Measurements from ENCODE around the gene MYO7B. TPM values are rescaled to one million over a fixed set of nuclear protein-coding genes. Genes with fewer than 3 reads are reported as not detected.

Gene MYO7B
- total RNA-seq, 2 donors from 2014 or later, result 0.16 to 0.19 TPM

DNA sequence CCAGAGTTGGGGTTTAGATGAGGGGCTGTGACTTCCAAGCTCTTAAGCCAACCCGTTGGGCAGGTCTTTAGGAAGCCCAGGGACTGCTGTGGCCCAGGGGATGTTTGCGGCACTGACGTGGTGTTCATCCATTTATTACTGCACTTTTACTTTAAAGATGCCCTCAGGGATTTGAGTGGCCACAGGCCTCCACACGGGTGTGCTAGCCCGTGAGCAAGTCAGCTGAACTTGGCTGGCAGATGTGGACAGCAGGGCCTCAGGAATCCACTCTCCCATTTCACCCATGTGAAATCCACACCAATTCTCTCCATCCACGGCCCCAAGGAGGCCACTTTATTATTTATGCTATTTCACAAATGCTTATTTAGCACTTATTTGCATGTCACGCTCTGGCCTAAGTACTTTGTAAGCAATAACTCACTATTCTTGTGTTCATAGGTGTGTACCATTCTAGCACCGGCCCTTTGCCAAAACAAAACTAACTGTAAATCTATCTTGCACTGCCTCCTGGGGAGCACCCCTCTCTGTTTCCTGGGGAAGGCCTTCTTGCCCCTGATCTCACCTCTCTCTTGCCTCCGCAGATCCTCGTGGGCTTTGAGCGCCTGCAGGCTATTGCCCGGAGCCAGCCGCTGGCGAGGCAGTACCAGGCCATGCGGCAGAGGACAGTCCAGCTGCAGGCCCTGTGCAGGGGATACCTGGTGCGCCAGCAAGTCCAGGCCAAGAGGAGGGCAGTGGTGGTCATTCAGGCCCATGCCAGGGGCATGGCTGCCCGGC, 71.3 kb downstream of the MYO7B start:
- Mint-ChIP-seq H3K36me3 (ENCODE audit: low read depth) (no peaks in the 10 kb centered on the region), H3K4me3 (no peak overlapping the region), H3K27me3 (no peaks in the 10 kb centered on the region), H3K9me3 (no peaks in the 10 kb centered on the region), H3K27ac (no peak overlapping the region), H3K4me1 (peaks cover 5% of the 10 kb centered on the region)
- no peak for ATAC-seq (replicated peaks)

DNA sequence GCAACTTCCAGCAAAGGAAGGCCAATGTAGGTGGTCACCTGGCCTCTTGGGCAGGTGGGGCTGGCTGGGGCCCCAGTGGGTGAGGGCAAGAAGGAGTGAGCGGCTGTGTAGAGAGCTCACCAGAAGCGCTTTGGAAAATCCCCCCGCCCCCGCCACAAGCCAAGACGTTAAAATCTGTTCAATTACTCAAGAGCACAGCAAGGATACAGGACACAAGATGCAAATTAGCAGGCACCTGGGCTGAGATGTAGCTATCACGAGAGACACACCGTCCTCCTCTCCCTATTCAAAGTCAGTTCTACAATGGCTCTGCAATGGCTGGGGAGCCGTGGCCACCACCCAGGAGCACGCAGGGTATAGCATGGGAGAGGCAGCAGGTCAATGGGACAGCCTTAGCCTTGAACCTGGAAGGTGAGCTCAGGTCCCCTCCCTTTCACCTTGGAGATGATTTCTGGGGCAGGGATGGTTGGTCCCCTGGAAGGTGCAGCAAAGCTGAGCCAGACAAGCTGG, 72.0 kb downstream of the MYO7B start:
- no peak for ATAC-seq (replicated peaks)
- Mint-ChIP-seq H3K36me3 (ENCODE audit: low read depth) (no peaks in the 10 kb centered on the region), H3K27ac (no peak overlapping the region), H3K9me3 (no peaks in the 10 kb centered on the region), H3K27me3 (no peaks in the 10 kb centered on the region), H3K4me3 (no peak overlapping the region), H3K4me1 (peaks cover 5% of the 10 kb centered on the region)

DNA sequence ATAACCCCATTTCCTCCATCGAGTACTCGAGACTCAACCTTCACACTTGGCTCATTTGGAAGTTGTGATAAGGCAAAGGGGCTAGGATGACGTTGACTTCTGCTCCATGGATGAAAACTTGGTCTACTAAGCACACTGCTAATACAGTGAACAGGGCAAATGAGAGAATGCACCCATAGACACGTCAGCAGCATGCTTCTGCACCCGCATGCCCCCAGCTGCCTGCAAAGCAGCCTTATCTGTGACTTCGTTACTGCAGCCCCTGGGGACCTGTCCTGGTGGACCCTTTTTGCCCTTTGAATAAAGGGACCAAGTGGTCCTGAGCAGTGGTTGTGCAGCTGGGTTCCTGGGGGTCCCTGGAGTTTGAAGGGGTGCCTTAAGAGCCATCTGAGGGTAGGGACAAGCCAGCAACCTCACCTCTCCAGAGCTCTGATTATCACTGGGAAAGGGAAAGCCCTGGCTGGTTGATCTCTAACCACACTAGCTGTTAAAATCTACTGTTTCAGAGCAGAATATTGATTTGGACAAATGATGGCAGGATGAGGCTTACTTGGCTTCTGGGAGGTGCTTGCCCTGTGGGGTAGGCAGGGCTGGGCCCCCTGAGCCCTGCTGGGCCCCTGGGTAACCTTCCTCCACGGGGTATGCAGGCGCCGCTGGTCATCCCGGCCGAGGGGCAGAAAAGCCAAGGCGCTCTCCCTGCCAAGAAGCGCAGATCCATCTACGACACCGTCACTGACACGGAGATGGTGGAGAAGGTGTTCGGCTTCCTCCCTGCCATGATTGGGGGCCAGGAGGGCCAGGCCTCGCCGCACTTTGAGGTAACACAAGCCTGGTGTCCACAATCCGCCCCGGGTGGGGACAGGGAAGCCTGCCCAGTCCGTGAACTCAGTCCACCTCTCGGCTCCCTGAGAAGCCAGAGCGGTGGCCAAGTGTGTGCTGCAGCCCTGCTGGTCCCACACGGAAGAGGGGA, 72.9 kb downstream of the MYO7B start:
- peaks cover 5% of the 10 kb centered on the region for H3K4me1 Mint-ChIP-seq
- no peak overlapping the region for H3K4me3 Mint-ChIP-seq
- no peaks in the 10 kb centered on the region for H3K9me3 Mint-ChIP-seq
- H3K36me3 Mint-ChIP-seq (ENCODE audit: low read depth), result no peaks in the 10 kb centered on the region
- no peak for ATAC-seq (replicated peaks)
- no peaks in the 10 kb centered on the region for H3K27me3 Mint-ChIP-seq
- no peak overlapping the region for H3K27ac Mint-ChIP-seq

DNA sequence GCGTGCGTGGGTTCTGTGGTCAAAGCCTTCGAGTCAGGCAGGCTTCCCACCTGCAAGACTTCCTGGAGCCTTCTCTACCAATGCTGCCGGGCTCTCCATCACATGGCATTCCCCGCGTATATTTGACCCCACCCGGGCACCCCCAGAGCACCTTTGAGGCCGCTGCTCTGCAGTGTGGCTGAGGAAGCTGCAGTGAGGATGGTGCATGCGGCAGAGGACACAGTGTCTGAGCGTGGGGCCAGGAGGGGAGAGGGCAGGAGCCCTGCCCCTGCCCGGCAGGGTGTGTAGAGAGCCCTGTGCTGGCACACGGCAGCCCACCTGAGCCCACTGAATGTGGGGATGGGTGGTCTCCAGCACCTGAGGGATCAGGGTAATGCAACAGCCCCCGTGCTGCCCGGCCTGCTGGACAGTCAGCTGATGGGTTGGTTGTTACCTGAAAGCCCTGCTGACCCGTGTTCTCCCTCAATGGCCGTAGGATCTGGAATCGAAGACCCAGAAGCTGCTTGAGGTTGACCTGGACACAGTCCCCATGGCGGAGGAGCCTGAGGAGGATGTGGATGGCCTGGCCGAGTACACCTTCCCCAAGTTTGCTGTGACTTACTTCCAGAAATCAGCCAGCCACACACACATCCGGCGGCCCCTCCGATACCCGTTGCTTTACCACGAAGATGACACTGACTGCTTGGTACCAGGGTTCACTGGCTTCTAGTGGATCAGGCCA, 73.7 kb downstream of the MYO7B start:
- H3K9me3 Mint-ChIP-seq, result no peaks in the 10 kb centered on the region
- no peak for ATAC-seq (replicated peaks)
- H3K36me3 Mint-ChIP-seq (ENCODE audit: low read depth), result no peaks in the 10 kb centered on the region
- H3K27me3 Mint-ChIP-seq, result no peaks in the 10 kb centered on the region
- peaks cover 4% of the 10 kb centered on the region for H3K4me1 Mint-ChIP-seq
- H3K4me3 Mint-ChIP-seq, result no peak overlapping the region
- H3K27ac Mint-ChIP-seq, result no peak overlapping the region

DNA sequence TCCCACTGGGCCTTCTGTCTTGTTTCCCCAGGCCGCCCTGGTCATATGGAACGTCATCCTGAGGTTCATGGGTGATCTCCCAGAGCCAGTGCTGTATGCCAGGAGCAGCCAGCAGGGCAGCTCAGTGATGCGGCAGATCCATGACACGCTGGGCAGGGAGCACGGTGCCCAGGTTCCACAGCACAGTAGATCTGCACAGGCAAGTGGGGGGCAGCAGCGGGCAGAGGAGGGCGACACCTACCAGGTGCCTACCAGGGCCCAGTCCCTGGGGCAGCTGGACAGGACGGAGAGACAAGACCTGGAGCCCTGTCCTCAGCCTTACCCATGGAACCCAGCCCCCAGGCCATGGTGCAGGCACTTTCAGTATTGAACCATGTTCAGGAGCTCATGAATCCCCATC, 74.3 kb downstream of the MYO7B start:
- H3K4me1 Mint-ChIP-seq, result no peaks in the 10 kb centered on the region
- H3K36me3 Mint-ChIP-seq (ENCODE audit: low read depth), result no peaks in the 10 kb centered on the region
- no peak for ATAC-seq (replicated peaks)
- no peak overlapping the region for H3K4me3 Mint-ChIP-seq
- H3K27ac Mint-ChIP-seq, result no peak overlapping the region
- H3K9me3 Mint-ChIP-seq, result no peaks in the 10 kb centered on the region
- H3K27me3 Mint-ChIP-seq, result peaks cover 2% of the 10 kb centered on the region

DNA sequence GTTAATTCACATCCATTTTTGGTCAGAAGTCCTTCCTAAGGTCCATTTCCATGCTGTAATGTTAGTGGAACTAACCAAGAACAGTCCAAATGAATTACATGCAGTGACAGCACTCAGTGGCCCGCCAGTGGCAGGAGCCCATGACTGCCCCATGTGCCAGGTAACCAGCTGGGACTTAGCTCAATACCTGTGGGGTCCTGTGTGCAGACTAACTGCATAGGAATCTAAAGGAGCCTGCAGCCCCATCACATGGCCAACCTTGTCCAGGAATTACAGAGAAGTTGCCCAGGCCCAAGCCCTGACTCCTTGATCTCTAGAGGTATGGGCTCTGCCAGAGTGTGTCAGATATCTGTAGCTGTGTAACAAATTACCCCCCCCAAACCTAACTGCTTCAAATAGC, 75.1 kb downstream of the MYO7B start:
- Mint-ChIP-seq H3K27me3 (peaks cover 6% of the 10 kb centered on the region), H3K4me1 (no peaks in the 10 kb centered on the region), H3K4me3 (no peak overlapping the region), H3K9me3 (no peaks in the 10 kb centered on the region), H3K36me3 (ENCODE audit: low read depth) (no peaks in the 10 kb centered on the region), H3K27ac (no peak overlapping the region)
- ATAC-seq (replicated peaks), result no peak

DNA sequence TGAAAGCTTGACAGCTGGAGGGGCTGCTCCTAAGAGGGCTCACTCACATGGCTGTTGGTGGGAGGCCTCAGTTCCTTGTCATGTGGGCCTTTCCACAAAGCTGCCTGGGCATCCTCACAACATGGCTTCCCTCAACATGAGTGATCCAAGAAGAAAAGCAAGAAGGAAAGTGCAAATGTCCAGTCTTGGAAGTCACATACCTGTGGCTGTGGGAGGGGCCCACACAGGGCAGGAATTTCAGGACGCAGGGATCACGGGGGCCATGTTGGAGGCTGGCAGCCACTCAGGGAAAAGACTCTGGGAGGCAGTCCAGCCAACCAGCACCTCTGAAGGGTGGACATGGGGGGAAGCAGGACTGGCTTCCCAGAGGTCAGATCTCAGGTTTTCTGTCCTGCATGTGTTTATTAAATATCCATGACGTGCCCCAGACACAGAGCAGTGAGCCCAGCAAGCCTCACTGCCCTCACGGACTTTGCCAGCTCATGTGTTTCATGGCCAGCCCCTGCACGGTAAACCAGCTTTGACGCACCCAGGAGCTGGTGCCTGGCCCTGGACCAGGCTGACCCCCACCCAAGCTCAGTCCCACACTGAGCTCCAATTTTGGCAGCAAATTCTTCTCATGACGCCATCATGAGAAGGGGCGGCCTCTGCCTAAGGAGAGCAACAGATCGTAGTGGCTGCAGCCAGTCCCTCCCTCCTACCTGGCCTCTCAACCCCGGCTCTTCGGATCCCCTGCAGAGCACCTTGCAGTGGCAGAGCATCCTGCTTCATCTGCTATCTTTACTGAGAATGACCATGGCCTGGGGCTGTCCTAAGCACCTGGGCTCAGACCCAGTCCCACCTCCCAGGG, 75.8 kb downstream of the MYO7B start:
- H3K4me3 Mint-ChIP-seq, result no peak overlapping the region
- no peaks in the 10 kb centered on the region for H3K9me3 Mint-ChIP-seq
- no peaks in the 10 kb centered on the region for H3K4me1 Mint-ChIP-seq
- ATAC-seq (replicated peaks), result no peak
- H3K27me3 Mint-ChIP-seq, result peaks cover 12% of the 10 kb centered on the region
- H3K27ac Mint-ChIP-seq, result no peak overlapping the region
- H3K36me3 Mint-ChIP-seq (ENCODE audit: low read depth), result no peaks in the 10 kb centered on the region

DNA sequence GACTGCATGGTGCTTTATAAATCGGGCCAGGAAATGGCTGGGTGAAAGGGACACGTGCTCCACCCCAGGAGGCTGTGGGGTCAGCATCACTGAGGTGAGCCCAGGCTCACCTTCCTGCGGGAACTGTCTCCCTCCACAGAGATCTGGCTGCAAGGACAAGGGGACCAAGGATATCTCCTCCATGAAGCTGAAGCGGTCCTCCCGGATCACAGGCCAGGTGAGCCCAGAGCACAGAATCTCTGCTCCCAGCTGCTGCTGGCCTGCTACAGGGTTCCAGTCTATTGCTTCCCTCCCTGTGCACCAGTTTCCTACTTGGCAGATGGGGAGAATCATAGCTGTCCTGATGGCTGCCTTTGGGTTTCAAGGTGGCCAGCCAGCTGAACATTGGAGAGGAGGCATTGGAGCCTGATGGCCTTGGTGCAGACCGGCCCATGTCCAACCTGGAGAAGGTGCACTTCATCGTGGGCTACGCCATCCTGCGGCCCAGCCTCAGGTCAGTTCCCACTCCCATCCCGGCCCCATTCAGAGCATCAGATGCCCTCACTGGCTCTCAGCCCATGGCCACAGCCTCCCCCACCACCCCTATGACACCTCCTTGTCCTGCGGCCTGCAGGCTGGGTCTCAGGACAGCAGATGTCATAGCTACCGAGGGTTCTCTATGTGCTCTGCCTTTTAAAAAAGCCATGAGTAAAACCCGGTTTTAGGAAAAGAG, 76.8 kb downstream of the MYO7B start:
- no peaks in the 10 kb centered on the region for H3K9me3 Mint-ChIP-seq
- no peaks in the 10 kb centered on the region for H3K36me3 Mint-ChIP-seq (ENCODE audit: low read depth)
- H3K4me1 Mint-ChIP-seq, result no peaks in the 10 kb centered on the region
- ATAC-seq (replicated peaks), result no peak
- peaks cover 13% of the 10 kb centered on the region for H3K27me3 Mint-ChIP-seq
- H3K4me3 Mint-ChIP-seq, result no peak overlapping the region
- H3K27ac Mint-ChIP-seq, result no peak overlapping the region

DNA sequence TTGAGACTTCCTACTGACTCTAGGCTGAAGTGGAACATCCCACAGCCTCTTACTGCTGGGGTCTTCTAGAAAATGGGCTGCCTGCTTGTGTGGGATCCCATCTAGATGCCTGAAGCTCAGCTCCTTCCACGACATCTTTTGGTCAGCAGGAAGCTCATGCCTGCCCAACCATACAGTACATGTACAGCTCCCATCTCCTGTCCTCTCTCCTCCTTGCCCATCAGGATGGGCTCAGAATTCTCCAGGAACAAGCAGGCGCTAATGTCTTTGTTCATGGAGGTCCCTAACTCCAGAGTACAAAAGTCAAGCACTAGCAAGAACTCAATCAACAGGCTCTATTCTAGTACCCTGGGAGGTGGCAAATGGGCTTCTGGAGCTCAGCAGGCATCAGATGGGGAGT, 78.8 kb downstream of the MYO7B start:
- no peak overlapping the region for H3K27ac Mint-ChIP-seq
- no peak for ATAC-seq (replicated peaks)
- H3K9me3 Mint-ChIP-seq, result no peaks in the 10 kb centered on the region
- no peaks in the 10 kb centered on the region for H3K36me3 Mint-ChIP-seq (ENCODE audit: low read depth)
- H3K27me3 Mint-ChIP-seq, result peaks cover 22% of the 10 kb centered on the region
- H3K4me1 Mint-ChIP-seq, result no peaks in the 10 kb centered on the region
- no peak overlapping the region for H3K4me3 Mint-ChIP-seq

DNA sequence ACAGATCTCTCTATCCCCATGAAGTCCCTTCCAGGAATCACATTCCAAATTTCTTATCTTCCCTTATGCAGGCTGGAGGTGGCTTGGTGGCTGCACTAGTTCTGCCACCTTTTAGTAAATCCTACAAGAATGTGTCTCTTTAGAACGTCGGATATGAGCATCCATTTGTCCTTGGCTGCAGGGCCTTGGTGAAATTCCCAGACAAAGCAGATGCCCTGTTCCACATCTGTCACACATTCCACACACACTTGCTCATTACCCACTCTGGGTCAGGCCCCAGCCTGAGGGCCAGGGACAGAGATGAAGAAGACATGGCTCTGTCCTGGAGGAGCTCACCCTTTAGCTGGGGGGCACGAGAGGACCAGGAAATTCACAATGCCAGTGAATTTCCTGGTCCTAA, 79.2 kb downstream of the MYO7B start:
- no peak overlapping the region for H3K27ac Mint-ChIP-seq
- ATAC-seq (replicated peaks), result no peak
- H3K36me3 Mint-ChIP-seq (ENCODE audit: low read depth), result no peaks in the 10 kb centered on the region
- H3K27me3 Mint-ChIP-seq, result peaks cover 26% of the 10 kb centered on the region
- H3K4me3 Mint-ChIP-seq, result no peak overlapping the region
- H3K4me1 Mint-ChIP-seq, result no peaks in the 10 kb centered on the region
- H3K9me3 Mint-ChIP-seq, result no peaks in the 10 kb centered on the region

DNA sequence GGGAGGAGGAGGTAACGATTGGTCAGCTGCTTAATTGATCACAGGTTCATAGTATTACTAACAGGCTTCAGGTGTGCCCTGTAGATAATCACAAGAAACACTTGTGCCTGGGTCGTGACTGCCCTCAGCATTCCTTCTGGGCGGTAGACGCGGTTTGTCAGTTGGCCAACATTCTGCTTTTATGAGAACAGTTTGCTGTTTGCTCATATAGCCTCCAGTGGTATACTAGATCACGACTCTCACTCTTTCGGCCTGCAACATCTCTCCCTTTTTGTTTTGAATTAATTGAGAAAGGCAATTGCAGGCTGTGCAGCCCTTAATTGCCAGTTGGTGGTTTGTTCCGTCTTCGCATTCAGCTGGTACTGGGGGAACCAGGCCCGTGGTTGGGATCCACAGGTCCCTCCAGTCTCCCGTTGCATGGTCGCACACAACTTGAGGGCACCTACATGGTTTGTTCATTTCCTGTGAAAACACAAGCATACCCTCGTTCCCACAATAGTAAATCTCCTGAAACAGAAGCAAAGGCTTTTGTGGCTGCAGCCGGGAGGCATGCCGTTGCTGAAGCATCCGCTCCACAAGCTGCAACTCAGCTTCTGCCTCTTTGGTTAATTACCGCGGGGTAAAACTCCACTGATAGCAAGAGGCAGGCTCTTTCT, 80.2 kb downstream of the MYO7B start:
- no peak for ATAC-seq (replicated peaks)
- Mint-ChIP-seq H3K4me1 (no peaks in the 10 kb centered on the region), H3K27me3 (peaks cover 27% of the 10 kb centered on the region), H3K27ac (no peak overlapping the region), H3K9me3 (no peaks in the 10 kb centered on the region), H3K36me3 (ENCODE audit: low read depth) (no peaks in the 10 kb centered on the region), H3K4me3 (no peak overlapping the region)

DNA sequence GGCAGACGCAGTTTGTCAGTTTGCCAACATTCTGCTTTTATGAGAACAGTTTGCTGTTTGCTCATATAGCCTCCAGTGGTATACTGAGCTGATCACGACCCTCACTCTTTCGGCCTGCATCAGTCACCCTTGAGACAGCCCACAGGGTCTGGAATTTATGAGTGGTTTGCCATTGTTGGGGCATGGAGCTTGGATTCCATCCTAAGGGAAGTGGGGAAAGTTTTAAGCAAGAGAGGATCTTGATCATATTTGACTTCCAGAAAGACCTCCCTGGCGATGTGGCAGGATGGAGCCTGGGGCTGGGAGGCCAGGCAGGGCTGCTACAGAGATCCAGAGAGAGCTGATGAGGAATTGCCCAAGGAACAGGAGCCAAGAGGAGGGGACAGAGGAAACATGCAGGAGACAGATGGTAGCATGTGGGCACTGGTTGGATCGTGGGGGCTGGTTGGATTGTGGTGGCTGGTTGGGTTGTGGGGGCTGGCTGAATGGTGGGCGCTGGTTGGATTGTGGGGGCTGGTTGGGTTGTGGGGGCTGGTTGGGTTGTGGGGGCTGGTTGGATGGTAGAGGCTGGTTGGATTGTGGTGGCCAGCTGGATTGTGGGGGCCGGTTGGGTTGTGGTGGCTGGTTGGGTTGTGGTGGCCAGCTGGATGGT, 83.2 kb downstream of the MYO7B start:
- Mint-ChIP-seq H3K4me1 (no peaks in the 10 kb centered on the region), H3K27me3 (peaks cover 30% of the 10 kb centered on the region), H3K27ac (no peak overlapping the region), H3K4me3 (no peak overlapping the region), H3K36me3 (ENCODE audit: low read depth) (no peaks in the 10 kb centered on the region), H3K9me3 (no peaks in the 10 kb centered on the region)
- ATAC-seq (replicated peaks), result no peak

Data from activated T-helper 17 cell treated with anti-CD3 and anti-CD28 coated beads, Interleukin-2, amount 50 U/mL, for 72 hours (primary cell).